HG02798 (cell line): ENCODE results near the gene FAF1.
"Not testable (repeated sequence)": the region's sequence is repeated elsewhere in the genome, so short reads cannot be mapped to it uniquely, and the experiment has no call there.

Source experiments
- ATAC-seq: cut with Tn5 transposase; IDR thresholded peaks from one replicate; pipeline ENCODE4 v1.9.1; 2021; ENCODE audit warnings: mild to moderate bottlenecking; ENCODE audit not compliant: unreplicated experiment, poor library complexity

The FAF1 gene

GRCh38 chr1:50967416-50968157, 7.5 kb upstream of the FAF1 start:
- ATAC-seq: no peak

GRCh38 chr1:50966991-50967390, 6.9 kb upstream of the FAF1 start:
- ATAC-seq: no peak

DNA sequence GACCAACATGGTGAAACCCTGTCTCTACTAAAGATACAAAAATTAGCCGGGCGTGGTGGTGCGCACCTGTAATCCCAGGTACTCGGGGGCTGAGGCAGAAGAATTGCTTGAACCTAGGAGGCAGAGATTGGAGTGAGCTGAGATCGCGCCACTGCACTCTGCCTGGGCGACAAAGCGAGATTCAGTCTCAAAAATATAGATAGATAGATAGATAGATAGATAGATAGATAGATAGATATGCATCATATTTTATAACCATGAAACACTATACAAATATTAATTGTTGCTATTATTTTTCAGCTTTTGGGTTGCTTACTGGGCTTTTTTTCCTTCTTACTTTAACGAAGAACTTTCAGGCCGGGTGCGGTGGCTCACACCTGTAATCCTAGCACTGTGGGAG, 4.8 kb upstream of the FAF1 start:
- no peak for ATAC-seq

GRCh38 chr1:50959303-50959912, 659 bp downstream of the FAF1 start:
- no peak for ATAC-seq

GRCh38 chr1:50955116-50955515, 5.0 kb downstream of the FAF1 start:
- no peak for ATAC-seq

- ATAC-seq: not testable (repeated sequence)
Measured at GRCh38 chr1:50952566-50952965, 7.5 kb downstream of the FAF1 start.

DNA sequence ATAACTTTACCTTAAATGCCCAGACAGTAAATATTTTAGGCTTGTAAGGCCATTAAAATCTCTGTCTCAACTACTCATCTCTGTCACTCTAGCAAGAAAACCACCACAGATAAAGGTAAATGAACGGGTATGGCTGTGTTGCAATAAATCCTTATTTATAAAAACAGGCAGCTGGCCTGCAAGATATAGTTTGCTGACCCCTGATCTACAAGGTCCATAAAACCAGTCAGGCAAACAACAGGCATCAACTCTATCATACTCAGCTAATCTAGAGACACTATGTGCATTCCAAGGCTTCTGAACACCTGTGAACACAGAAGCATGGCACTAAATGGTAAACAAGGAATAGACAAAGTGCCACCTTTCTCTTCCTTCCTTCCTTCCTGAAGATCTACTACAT, 9.7 kb downstream of the FAF1 start:
- no peak for ATAC-seq

- ATAC-seq: no peak
Measured at GRCh38 chr1:50949286-50949982, 10.6 kb downstream of the FAF1 start.

DNA sequence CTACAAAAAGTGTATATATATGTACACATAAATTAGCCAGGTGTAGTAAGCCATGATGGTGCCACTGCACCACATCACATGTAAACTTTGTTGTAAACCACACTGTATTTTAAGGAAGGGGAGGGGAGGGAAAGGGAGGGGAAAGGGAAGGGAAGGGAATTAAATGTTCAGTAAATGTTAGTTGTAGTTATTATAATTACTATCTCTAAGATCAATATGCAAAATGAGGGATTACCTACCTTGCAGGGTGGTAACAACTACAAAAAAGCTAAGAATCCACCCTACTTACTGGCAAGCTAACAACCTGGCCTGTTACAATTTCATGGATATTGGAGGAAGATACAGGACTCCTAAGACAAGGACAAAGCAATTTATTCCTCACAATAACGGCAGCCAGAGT, 17.7 kb downstream of the FAF1 start:
- ATAC-seq: no peak

DNA sequence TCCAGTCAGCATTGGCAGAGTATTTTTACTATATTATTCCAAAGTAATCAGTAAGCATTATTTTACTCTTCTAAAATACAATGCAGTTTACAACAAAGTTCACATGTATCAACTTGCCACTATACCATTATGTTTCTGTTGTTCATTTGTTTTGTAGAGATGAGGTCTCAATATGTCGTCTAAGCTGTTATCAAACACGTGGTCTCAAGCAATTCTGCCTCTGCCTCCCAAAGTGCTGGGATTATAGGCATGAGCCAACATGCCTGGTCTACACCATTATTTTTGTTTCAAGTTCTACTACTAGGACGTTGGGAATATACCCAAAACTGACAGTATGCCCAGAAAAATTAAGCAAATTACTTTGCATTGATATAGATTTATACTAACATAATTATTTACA, 19.8 kb downstream of the FAF1 start:
- no peak for ATAC-seq

GRCh38 chr1:50936321-50936720, 23.7 kb downstream of the FAF1 start:
- no peak for ATAC-seq

DNA sequence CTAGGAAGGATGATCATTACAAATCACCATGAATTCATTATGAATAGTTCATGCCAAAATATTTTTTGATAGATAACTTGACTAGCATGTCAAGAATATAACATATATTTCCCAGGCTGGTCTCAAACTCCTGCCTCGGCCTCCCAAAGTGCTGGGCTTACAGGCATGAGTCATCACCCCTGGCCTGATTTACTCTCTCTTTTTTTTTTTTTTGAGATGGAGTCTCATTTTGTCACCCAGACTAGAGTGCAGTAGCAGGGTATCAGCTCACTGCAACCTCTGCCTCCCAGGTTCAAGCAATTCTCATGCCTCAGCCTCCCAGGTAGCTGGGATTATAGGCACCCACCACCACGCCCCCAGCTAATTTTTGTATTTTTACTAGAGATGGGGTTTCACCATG, 24.8 kb downstream of the FAF1 start:
- ATAC-seq: not testable (repeated sequence)

- no peak for ATAC-seq
Measured at GRCh38 chr1:50934838-50935237, 25.2 kb downstream of the FAF1 start.

DNA sequence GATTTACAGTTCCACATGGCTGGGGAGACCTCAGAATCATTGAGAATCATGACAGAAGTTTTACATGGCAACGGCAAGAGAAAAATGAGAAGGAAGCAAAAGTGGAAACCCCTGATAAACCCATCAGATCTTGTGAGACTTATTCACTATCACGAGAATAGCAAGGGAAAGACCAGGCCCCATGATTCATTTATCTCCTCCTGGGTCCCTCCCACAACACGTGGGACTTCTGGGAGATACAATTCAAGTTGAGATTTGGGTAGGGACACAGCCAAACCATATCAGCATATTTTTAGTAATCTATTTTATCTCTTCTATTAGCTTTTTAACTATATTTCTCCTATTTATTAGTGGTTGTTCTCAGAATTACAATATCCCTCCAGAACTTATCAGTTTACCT, 26.3 kb downstream of the FAF1 start:
- ATAC-seq: not testable (repeated sequence)

GRCh38 chr1:50932043-50932442, 28.0 kb downstream of the FAF1 start:
- not testable (repeated sequence) for ATAC-seq

- ATAC-seq: no peak
Measured at GRCh38 chr1:50930965-50931737, 28.9 kb downstream of the FAF1 start.

DNA sequence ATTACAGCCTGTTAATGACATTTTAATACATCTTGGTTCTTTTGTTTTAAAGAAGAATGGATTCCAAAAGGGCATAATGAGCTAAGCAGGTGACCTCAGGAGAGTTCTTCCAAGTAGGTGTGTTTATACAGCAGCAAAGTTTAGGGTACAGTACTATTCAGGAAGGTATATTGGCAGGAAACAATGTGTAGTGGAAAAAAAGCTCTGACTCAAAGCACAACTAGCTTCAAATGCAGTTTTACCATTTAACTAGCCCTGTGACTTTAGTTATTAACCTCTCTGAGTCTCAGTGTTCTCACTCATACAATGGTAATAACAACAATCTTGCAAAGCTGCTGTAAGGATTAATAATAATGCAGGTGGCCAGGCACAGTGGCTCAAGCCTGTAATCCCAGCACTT, 29.9 kb downstream of the FAF1 start:
- ATAC-seq: peak; percentile 47

- ATAC-seq: no peak
Measured at GRCh38 chr1:50929376-50929958, 30.6 kb downstream of the FAF1 start.

- ATAC-seq: no peak
Measured at GRCh38 chr1:50923564-50923963, 36.5 kb downstream of the FAF1 start.

- no peak for ATAC-seq
Measured at GRCh38 chr1:50921029-50921428, 39.0 kb downstream of the FAF1 start.
